HUES6 (cell line): Measurements from ENCODE around the gene MMRN2.
A peak's percentile ranks its signal among the peaks of the same experiment; 100 is the strongest.

Experiments
- H3K27ac ChIP-seq: 2 replicates; pipeline ENCODE4 v1.7.0; 2013; ENCODE audit warnings: low read depth, mild to moderate bottlenecking, low read length, inconsistent platforms
- H3K27me3 ChIP-seq: 2 replicates; pipeline ENCODE4 v1.6.1; 2013; ENCODE audit warnings: low read length; ENCODE audit not compliant: control insufficient read depth, insufficient read depth
- H3K36me3 ChIP-seq: 2 replicates; pipeline ENCODE4 v1.6.1; 2013; ENCODE audit warnings: low read length; ENCODE audit not compliant: control insufficient read depth, insufficient read depth
- H3K4me1 ChIP-seq: 2 replicates; pipeline ENCODE4 v1.6.1; 2013; ENCODE audit warnings: low read length; ENCODE audit not compliant: control insufficient read depth, insufficient read depth
- H3K4me3 ChIP-seq: 2 replicates; pipeline ENCODE4 v1.5.1; 2013; ENCODE audit warnings: low read depth, low read length
- H3K9ac ChIP-seq: one replicate; pipeline ENCODE4 v1.6.1; 2013; ENCODE audit warnings: mild to moderate bottlenecking, low read length
- H3K9me3 ChIP-seq: 2 replicates; pipeline ENCODE4 v1.6.1; 2013; ENCODE audit warnings: low read depth, low read length; ENCODE audit not compliant: control insufficient read depth, insufficient read depth

Gene MMRN2

GRCh38 chr10:86969421-86970041 is 12.1 kb upstream of the MMRN2 start:
- Histone ChIP-seq H3K4me1 (peaks cover 60% of the 10 kb centered on the region), H3K9me3 (no peaks in the 10 kb centered on the region), H3K27me3 (peaks cover 22% of the 10 kb centered on the region), H3K9ac (no peak overlapping the region), H3K36me3 (no peaks in the 10 kb centered on the region), H3K27ac (no peak overlapping the region), H3K4me3 (peak overlapping the region; percentile 70; the same call in 1 of the 2 replicates)

- no peak overlapping the region for H3K9ac ChIP-seq
Observed at GRCh38 chr10:86968994-86969355, 11.6 kb upstream of the MMRN2 start.

GRCh38 chr10:86968271-86968993 is 11.0 kb upstream of the MMRN2 start, which contains the start of gene ADIRF:
Gene ADIRF (plus strand): TSS chr10:86968482. CDS start chr10:86968545, 63 bp downstream.
- Histone ChIP-seq H3K9me3 (no peaks in the 10 kb centered on the region), H3K36me3 (no peaks in the 10 kb centered on the region), H3K4me3 (no peak within 1 kb of the TSS), H3K27me3 (peaks cover 22% of the 10 kb centered on the region), H3K9ac (no peak within 1 kb of the TSS), H3K4me1 (peaks cover 60% of the 10 kb centered on the region), H3K27ac (no peak within 1 kb of the TSS)

More at GRCh38 chr10:86968994-86969355, 11.6 kb upstream of the MMRN2 start:
- Histone ChIP-seq H3K9me3 (no peaks in the 10 kb centered on the region), H3K27ac (no peak overlapping the region), H3K4me3 (no peak overlapping the region), H3K27me3 (peaks cover 22% of the 10 kb centered on the region), H3K36me3 (no peaks in the 10 kb centered on the region), H3K4me1 (peaks cover 60% of the 10 kb centered on the region)

GRCh38 chr10:86967481-86967941 is 10.1 kb upstream of the MMRN2 start:
- H3K9me3 ChIP-seq, result no peaks in the 10 kb centered on the region
- no peak overlapping the region for H3K4me3 ChIP-seq
- H3K4me1 ChIP-seq, result peaks cover 55% of the 10 kb centered on the region
- H3K36me3 ChIP-seq, result no peaks in the 10 kb centered on the region
- H3K27me3 ChIP-seq, result peaks cover 13% of the 10 kb centered on the region
- no peak overlapping the region for H3K27ac ChIP-seq
- H3K9ac ChIP-seq, result no peak overlapping the region

- no peak overlapping the region for H3K27ac ChIP-seq
- H3K4me3 ChIP-seq, result no peak overlapping the region
- no peaks in the 10 kb centered on the region for H3K27me3 ChIP-seq
- peaks cover 53% of the 10 kb centered on the region for H3K4me1 ChIP-seq
- no peaks in the 10 kb centered on the region for H3K9me3 ChIP-seq
- H3K9ac ChIP-seq, result peak overlapping the region; percentile 23
- H3K36me3 ChIP-seq, result no peaks in the 10 kb centered on the region
Observed at GRCh38 chr10:86965986-86966654, 8.7 kb upstream of the MMRN2 start.

GRCh38 chr10:86964847-86965190 is 7.4 kb upstream of the MMRN2 start:
- Histone ChIP-seq H3K27me3 (no peaks in the 10 kb centered on the region), H3K4me3 (no peak overlapping the region), H3K36me3 (no peaks in the 10 kb centered on the region), H3K9ac (no peak overlapping the region), H3K9me3 (no peaks in the 10 kb centered on the region), H3K27ac (no peak overlapping the region), H3K4me1 (peaks cover 54% of the 10 kb centered on the region)

GRCh38 chr10:86964061-86964846 is 6.8 kb upstream of the MMRN2 start:
- Histone ChIP-seq H3K27me3 (no peaks in the 10 kb centered on the region), H3K27ac (no peak overlapping the region), H3K9ac (no peak overlapping the region), H3K36me3 (no peaks in the 10 kb centered on the region), H3K4me3 (no peak overlapping the region), H3K4me1 (peaks cover 54% of the 10 kb centered on the region), H3K9me3 (no peaks in the 10 kb centered on the region)

GRCh38 chr10:86963341-86963919 is 6.0 kb upstream of the MMRN2 start:
- no peaks in the 10 kb centered on the region for H3K27me3 ChIP-seq
- H3K9me3 ChIP-seq, result no peaks in the 10 kb centered on the region
- H3K4me3 ChIP-seq, result no peak overlapping the region
- no peak overlapping the region for H3K9ac ChIP-seq
- no peak overlapping the region for H3K27ac ChIP-seq
- H3K4me1 ChIP-seq, result peaks cover 57% of the 10 kb centered on the region
- no peaks in the 10 kb centered on the region for H3K36me3 ChIP-seq

- H3K9ac ChIP-seq, result no peak overlapping the region
- H3K27me3 ChIP-seq, result no peaks in the 10 kb centered on the region
- no peak overlapping the region for H3K27ac ChIP-seq
- H3K36me3 ChIP-seq, result no peaks in the 10 kb centered on the region
- H3K4me1 ChIP-seq, result peaks cover 59% of the 10 kb centered on the region
- no peaks in the 10 kb centered on the region for H3K9me3 ChIP-seq
- no peak overlapping the region for H3K4me3 ChIP-seq
Observed at GRCh38 chr10:86962981-86963310, 5.5 kb upstream of the MMRN2 start.

- no peaks in the 10 kb centered on the region for H3K9me3 ChIP-seq
- no peak overlapping the region for H3K9ac ChIP-seq
- H3K4me1 ChIP-seq, result peaks cover 60% of the 10 kb centered on the region
- H3K36me3 ChIP-seq, result no peaks in the 10 kb centered on the region
- H3K4me3 ChIP-seq, result no peak overlapping the region
- no peaks in the 10 kb centered on the region for H3K27me3 ChIP-seq
- H3K27ac ChIP-seq, result no peak overlapping the region
Observed at GRCh38 chr10:86962136-86962980, 4.9 kb upstream of the MMRN2 start.
